Measurements from ENCODE around the gene FAM200B.

Gene FAM200B

DNA sequence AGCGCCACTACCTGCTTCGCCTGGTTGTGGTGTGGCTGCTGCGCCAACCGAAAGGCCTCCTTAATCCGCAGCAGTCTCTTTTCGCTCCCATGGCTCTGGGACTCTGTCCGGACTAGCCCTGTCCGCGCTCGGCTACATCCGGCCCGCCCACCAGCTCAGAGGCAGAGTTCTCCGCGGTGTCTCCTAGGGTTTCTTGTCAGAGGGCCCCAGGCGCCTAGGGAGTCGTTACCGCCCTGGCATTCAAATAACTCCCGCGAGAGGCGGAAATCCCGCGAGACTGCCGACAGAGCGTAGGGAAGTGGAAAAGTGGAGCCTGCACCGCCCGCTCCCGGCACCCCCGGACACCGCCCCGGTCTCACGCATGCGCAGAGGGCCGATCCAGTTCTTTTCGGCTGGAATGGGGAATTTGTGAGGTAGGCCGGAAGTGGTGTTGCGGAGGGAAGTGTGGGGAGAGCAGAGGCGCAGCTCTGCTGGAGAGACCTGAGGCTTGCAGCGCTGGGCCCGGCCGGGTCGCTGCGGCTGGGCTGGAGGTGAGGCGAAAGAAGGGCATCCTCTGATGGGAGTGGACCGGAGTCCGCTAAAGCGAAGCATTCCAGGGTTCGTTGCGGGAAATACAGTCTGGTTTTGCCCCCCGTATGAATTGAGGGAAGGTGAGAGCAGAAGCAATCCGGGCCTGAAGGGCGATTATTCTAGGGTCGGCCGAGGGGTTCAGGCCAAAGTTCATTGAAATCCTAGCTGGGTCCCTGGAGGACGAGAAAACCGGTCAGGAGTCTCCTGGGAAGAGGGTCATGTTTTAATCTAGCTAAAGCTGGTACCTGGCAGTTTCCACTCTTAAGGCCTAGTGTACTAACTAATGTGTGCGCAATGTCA, at the start of gene FAM200B:
FAM200B (plus strand) TSS at position 456 of the 870 bp plus-strand sequence. CDS start 5,151 bp downstream, outside the sequence.
- DNase-seq = peak; percentile 83 to 97 (median 93)

DNA sequence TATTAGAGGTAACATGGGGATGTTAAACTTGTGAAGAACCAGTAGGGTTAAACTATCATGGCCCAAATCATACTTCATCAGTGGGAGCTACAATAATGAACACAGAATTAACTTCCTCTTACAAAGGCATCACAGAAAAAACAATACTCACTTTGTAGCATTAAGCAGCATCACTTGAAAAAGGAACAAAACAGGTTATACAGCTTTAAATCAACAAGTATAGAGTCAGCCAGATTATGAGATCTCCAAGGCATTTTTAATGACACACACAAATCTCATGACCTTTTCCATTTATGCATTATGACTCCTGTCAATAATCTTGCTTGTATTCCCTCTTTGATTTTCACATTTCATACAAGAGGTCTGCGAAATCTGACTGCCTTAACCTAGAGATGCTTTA, 44.8 kb upstream of the FAM200B start:
- DNase-seq = no peak

DNA sequence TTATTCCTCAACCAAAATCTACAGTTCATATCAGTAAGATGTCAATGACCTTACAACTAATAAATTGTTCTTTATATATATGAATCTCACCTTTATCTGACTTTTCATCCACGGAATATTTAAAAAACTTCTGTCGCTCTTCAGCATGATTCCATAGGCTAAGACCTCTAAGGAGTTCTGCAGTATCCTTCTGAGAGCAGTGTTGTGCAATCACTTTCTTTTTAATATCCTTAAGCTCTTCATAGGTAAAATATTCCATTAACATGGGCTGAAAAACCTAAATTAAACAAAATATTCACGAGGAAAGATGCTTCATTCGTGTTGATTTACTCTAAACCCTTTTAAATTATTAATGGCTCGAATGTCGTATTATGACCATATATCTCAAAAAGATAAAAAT, 43.2 kb upstream of the FAM200B start:
- no peak for DNase-seq

DNA sequence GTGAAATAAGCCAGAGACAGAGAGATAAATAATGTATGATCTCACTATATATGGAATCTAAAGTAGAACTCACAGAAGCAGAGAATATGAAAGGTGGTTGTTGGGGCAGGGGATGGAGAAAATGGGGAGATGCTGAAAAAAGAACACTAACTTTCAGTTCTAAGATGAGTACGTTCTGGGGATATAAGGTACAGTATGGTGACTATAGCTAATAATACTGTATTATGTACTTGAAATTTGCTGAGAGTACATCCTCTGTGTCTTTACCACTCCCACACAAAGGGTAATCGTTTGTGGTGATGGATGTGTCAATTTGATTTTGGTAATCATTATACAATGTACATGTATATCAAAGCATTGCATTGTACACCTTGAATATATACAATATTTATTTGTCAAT, 33.0 kb upstream of the FAM200B start:
- DNase-seq = no peak

DNA sequence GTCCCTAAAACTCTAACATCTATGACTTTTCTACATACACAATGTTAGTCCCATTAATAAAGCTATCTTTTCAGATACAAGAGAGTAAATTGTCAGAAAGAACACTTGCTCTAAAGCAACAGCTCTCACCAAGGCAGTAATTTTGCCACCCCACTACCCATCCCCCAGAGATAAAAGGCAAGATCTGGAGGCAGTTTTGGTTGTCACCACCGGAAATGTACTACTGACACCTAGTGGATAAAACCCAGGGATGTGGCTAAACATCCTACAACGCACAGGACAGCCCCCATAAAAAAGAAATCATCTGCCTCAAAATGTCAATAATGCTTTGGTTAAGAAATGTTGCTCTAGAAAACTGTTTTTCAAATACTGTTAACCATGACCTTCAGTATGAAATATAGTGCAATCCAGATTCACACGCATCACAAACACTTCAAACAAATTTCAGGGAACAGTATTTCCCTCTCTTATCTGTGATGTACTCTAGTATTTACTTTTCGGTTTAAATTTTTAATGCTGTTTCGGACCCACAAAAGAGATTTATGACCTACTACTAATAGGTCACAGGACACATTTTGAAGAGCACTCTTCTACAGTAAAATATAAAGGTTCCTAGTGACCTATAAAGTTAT, 31.6 kb upstream of the FAM200B start:
- DNase-seq = peak; percentile 16 to 82 (median 64)

DNA sequence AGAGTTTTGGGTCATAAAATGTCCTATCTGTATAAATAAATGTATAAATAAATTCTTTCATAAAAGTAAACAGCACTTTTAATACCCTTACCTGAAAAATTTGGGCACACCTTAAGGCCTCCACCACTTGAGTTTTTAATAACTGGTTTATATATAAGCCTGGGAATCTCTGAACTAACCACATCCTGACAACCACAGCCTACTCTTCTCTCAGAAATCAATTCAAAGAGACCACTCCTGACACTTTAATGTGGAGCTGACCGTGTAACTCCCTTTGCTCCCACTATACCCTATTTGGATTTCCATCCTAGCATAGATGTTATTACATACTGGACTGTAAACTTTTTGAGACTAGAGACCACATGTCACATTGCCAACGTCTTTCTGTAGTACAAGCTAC, 30.0 kb upstream of the FAM200B start:
- peak in 3 of 6 experiments; percentile 1 to 30 (median 11) for DNase-seq

DNA sequence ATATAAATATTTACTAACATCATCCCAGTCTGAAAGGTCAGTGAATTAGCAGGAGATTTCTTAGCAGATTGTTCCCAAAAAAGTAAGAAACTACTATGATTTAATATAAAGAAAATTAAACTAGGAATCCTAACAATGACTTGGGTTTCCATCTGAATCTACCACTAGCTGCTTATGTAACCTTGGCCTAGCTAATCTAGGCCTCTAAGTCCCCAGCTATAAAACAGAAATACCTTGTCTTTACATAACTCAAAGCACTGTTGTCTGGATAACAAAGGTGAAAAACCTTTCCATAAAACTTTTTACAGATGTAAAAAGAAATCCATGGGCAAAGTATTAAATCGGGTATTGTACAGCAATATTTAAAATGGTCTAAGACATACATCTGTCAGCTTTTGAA, 29.4 kb upstream of the FAM200B start:
- no peak for DNase-seq

DNA sequence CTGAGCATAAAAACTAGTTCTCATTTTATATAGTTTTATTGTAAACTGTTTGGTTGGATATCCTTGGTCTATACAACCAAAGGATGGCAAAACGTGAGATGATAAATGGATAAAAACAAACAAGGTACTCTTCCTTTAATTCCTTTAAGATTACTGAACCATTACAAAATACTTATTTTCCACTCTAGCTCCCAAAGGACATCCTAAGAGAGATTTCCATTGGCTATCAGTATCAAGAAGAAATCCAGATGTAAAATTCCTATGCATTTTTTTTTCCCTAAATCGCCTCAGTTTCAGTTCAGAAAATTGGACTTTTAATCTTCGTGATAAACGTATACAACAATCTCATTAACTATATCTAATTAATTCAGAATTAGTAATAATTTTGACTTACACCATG, 28.8 kb upstream of the FAM200B start:
- DNase-seq = no peak

DNA sequence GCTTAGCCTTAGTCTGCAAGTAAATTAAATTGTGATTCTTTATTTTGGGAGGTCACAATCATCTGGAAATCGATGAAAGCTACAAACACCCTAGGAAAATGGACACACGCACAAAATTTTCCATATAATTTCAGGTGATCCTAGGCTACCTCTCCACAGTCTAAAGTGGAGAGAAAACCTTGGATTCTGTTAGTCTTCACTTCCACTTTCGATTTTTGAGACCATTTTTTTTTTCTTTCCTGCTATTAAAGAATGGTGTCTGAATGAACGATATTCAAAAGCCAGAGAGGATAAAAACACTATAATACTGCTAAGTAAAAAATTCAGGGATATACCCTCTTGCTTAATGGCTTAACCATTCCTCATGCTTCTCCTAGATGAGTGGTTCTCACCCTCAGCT, 28.2 kb upstream of the FAM200B start:
- DNase-seq = no peak

DNA sequence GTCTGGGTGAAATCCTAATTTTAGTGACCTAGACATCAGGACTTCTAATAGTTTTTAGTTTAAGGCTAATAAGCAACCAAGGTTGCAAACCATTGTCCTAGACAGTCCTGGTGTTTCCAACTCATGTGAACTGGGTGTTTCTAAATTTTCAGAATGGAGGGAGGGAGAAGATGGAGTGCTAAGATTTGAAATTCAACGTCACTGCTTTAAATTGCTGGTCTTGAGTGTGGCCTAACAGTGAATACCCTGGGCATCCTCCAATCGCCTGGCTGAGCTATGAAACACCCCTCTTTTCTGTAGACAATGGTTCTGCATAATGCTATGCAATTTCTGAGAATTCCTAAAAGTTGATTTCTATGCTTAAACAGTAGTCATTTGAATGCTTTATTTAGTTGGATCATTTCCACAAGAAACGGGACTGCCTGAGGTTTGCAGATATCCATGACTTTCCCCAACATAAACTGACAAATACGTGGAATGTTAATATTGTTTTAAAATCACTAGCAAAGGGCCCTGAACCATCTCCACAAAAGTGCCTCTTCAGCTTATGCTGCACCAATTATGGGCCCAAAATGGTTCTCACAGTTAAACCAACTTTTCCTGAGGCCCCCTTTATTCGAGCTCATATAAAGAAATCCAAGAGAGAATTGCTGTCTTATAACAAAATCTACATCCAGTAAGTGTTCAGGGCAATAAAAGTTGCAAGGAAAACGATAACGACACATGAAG, 27.6 kb upstream of the FAM200B start:
- no peak for DNase-seq

DNA sequence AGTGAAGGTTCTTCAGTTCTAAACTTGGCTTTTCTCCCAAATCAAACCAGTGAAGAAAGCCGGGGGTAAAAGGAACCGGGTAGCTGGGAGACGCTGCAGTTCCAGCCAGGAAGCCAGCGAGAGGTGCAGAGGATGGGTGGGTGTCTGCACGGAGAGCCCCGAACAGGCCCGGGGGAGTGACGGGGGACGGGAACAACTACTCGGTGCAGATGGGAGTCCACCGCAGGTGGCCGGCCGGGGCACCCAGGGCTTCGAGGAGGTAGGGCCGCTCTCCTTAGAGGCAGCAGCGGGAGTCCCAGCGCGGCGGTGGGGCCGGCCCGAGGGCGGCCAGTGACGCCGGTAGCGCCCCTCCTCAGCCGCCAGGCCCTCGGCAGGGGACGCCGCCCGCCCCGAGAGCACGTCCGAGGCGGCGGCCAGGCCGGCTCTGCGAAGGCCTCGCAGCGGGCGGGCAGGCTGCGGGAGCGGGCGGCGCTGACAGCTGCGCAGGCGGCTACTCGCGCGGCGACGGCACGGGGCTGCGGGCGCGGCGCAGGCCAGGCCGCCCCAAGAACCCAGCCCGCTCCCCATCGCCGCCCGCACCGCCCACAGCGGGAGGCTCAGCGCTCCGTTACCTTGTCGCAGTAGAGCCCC, 26.9 kb upstream of the FAM200B start:
- peak in 4 of 6 experiments; percentile 22 to 55 (median 36) for DNase-seq

DNA sequence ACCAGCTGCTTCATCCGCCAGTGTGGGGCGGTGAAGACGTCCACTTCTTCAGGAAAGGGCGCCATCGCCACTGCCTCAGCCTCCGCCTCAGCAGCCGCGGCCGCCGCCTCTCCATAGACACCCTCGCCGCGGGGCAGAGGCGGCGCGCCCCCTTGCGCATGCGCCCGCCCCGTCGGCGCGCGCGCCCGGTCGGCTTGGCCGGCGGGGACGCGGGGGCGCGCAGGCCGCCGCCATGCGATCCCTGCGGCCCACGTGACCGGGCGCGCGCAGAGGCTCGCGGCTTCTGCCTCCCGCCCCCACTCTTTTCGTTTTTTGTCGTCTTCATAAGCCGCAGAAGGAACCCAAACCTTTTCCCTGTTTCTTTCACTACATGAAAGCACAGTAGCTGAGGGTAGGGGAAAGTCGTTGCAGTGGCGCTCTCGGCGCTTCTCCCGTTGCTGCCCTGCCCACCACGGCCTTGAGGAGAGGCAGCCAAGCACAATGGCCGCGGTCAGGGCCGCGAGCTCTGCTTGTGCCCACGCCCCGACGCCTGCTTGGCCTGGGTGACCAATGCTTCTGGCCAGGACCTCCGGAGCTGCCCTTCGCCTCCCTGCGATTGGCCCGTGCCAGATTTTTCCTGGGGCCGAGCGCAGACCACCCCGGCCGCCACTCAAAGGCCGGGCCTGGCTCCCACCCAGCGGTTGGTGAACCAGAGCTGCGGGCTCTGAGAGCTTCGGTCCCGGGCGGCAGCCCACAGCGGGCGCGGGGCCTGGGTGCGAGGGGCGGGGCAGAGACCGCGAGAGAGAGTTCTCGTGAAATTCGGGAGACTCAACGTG, 26.2 kb upstream of the FAM200B start, which contains the start of gene FBXL5:
FBXL5 (minus strand) TSS at position 135 of the 815 bp plus-strand sequence; CDS start at position 65, 70 bp downstream.
- DNase-seq = peak; percentile 74 to 89 (median 77)

DNA sequence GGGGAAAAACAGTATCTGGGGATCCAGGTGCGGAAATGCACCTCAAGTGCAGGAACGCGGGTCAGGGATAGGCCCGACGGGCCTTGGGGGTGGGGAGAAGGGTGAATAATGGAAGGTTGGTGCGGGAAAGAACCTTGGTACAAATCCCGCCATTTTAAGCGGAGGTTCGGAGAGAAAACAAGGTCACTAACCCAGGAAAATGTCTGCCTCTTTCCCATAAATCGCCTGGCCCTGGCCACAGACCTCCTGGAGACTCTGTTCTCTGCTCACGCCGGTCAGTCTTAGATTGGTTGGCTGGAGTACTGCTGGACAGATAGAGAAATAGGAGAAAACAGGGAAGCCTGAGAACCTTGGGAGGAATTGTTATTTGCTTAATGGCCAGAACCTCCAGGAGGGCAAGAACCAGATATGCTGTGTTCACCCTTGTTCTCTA, 25.6 kb upstream of the FAM200B start:
- no peak for DNase-seq

DNA sequence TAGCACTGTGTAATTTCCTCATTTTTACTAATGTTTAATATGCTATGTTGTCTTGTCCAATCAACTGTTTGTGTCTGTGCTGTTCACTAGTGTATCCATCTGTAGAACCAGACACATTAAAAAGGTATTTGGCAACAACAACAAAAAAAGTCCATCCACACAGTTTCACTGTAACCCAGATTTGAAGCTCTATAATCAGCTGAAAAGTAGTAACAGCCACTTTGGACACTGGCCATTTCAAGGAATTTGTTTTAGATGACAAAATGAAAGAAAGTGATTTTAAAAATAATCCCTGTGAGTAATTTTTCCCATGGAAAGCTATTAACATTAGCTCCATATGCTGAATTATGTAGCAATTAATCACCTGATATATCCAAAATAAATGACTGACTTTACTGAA, 24.3 kb upstream of the FAM200B start:
- DNase-seq = no peak

DNA sequence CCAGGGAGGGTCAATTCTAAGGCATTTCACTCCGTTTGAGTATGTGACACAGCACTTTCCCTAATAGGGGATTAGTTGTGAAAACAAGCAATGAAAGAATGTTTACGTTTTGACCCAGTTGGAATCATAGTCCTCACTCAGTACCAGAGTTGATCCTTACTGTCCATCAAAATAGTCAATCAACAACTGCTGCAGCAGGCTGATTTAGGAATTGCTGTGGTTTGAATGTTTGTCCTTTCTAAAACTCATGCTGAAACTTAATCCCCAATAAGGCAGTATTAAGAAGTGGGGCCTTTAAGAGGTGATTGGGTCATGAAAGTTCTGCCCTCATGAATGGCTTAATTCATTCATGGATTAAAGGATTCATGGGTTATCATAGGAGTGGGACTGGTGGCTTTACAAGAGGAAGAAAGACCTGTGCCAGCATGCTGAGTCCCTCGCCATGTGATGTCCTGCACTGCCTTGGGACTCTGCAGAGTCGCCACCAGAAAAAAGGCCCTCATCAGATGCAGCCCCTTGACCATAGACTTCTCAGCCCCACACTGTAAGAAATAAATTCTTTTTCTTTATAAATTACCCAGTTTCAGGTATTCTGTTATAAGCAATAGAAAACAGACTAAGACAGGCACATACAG, 23.4 kb upstream of the FAM200B start:
- DNase-seq = no peak

DNA sequence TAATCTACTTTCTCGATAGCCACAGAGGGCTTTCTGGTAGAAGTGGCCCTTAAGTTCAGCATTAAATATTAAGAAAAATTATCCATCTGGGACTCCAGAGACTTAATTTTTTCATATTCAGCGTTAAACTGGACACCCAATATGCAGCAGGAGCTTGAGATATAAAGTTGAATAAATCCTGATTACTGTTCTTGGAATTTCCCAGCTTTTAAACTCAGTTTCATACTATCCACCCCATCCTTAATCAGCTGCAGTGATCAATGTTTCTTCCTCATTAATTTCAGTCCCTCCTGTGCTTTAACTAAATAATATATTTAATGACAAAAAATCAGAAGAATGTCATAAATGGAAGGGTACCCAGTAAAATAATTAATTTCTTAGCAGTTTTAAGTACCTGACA, 22.8 kb upstream of the FAM200B start:
- DNase-seq = no peak

DNA sequence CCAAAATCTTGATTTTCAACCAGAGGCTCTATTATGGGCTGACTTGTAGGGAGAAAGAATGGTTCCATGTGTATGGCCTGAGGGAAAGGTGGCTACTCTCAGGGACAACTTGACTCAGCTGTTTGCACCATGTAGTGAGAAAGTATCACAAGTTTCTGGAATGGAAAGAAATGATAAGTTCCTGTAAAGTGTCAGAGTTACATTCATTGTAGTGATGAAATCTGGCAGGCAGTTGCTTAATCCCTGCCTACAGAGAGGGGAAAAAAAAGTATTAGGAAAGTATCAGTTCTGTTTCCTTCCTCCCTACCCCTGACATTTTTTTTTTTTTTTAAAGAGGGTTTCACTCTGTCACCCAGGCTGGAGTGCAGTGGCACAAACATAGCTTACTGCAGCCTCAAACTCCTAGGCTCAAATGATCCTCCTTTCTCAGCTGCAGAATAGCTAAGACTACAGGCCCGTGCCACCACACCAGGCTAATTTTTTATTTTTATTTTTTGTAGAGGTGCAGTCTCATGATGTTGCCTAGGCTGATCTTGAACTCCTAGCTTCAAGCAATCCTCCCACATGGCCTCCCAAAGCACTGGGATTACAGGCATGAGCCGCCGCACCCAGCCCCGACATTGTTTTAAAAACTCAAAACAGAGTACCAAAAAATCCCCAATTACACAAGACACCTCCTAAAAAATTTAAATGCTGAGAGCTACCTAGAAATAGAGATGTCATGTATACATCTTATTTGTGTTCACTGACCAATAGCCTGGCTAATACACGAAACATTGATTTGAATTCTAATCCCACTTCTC, 21.7 kb upstream of the FAM200B start:
- DNase-seq = no peak

DNA sequence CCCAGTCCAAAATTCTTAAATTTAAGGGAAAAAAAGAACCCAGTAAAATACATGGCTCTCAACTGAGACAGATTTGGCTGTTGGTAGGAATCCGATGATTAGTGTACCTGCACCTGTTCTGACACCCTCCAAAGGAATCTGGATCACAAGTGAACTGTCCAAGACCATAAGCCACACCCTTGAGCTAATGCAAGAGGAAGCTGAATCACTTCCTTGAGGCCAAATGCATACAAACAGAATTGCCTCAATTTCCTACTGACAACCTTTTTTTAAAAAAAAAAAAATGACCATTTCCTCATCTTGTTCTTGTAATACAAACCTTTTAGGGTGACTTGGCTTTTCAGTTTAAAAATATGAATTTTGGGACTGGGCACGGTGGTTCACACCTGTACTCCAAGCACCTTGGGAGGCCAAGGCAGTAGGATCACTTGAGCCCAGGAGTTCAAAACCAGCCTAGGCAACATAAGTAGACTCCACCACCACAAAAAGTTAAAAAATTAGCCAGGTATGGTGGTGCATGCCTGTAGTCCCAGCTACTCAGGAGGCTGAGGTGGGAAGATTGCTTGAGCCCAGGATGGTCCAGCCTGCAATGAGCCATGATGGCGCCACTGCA, 15.8 kb upstream of the FAM200B start:
- no peak for DNase-seq

DNA sequence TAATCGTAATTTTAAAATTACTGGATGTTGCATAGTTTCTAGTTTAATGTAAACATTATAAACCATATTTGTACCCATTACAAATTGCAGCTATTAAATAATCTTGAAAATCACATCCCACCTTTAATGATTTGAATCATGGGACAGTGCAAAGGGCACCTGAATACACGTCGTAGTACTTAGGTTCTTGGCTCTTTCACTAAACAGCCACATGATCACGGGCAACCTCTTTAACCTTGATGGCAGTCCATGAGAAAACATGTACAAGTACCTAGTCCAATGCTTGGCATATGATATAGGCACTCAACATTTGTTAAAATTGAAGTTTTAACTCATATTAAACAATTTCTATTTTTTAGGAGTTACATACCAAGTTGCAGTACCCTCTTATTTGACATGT, 14.6 kb upstream of the FAM200B start:
- DNase-seq = no peak
